HG03378 (cell line): Measurements from ENCODE around the gene COPZ2.
"Not testable (repeated sequence)": the region's sequence is repeated elsewhere in the genome, so short reads cannot be mapped to it uniquely, and the experiment has no call there.

ENCODE experiments used
- ATAC-seq: cut with Tn5 transposase; IDR thresholded peaks from one replicate; pipeline ENCODE4 v1.9.1; 2021; ENCODE audit warnings: mild to moderate bottlenecking, moderate library complexity; ENCODE audit not compliant: unreplicated experiment

COPZ2 gene

DNA sequence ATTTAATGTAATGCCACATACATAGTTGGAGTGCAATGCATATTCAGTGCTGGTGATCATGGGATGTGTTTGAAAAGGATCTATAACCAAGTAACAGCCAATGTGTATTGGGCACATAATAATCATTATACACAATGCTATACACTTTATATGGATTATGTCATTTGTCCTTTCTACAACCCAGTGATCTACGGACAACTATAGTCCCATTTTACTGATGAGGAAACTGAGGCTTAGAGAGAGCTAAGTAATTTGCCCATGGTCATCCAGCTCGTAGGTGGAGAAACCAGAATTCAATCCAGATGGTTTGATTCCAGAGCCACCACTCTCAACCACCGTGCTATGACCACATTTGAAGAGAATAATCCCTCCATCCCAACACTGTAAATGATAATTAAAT lies 27.4 kb downstream of the COPZ2 start:
- ATAC-seq = no peak

DNA sequence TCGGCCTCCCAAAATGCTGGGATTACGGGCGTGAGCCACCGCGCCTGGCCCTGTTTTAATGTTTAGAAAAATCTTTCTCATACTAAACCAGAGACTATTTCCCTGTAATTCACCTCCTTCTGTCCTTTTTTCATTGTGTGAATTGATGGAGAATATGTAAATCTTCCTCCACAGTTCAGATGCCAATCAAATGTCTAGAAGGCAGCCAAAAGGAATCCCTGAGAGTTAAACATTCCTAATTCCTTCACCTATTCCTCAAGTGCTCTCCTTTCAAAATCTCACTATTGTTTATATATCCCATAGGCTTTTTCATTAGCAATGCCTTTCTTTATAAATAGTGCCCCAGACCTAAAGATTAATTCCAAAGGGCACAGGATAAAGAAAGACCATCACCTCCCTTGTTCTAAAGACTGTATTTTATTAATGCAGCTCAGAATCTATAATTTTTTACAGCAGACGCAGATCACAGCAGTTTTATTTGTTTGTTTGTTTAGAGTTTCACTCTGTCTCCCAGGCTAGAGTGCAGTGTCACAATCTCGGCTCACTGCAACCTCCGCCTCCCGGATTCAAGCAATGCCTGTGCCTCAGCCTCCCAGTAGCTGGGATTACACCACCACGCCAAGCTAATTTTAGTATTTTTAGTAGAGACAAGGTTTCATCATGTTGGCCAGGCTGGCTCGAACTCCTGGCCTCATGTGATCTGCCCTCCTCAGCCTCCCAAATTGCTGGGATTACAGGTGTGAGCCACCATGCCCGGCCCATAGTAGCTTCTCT lies 30.5 kb downstream of the COPZ2 start:
- ATAC-seq = no peak

GRCh38 chr17:48004983-48005382 lies 32.6 kb downstream of the COPZ2 start:
- no peak for ATAC-seq

- no peak for ATAC-seq
Observed at GRCh38 chr17:48003417-48004151, 34.0 kb downstream of the COPZ2 start.

- no peak for ATAC-seq
Observed at GRCh38 chr17:48002916-48003416, 34.6 kb downstream of the COPZ2 start.

- no peak for ATAC-seq
Observed at GRCh38 chr17:48002266-48002915, 35.2 kb downstream of the COPZ2 start.

- not testable (repeated sequence) for ATAC-seq
Observed at GRCh38 chr17:48001657-48002056, 35.9 kb downstream of the COPZ2 start.

- no peak for ATAC-seq
Observed at GRCh38 chr17:48001197-48001596, 36.4 kb downstream of the COPZ2 start.

DNA sequence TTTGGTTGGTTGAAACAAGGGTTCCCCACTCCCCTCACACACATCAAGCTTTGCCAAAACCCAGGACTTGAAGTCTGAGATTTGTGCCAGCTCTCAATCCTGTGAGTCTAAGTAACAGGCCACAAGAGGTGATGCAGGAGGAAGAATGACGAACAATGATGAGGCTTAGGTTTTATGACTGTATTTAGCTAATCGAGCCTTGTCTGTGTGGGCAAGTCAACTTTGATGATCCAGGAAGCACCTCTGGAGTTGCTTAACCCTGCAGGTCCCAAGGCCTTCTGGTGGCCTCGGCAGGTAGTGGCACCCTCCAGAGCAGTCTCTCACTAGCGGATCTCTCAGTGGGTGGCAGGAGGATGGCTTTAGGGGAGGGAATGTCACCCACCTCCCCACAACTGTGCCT lies 38.0 kb downstream of the COPZ2 start:
- no peak for ATAC-seq

GRCh38 chr17:47998044-47998443 lies 39.6 kb downstream of the COPZ2 start:
- no peak for ATAC-seq

- ATAC-seq = no peak
Observed at GRCh38 chr17:47997586-47997985, 40.0 kb downstream of the COPZ2 start.

- ATAC-seq = no peak
Observed at GRCh38 chr17:47996201-47996600, 41.4 kb downstream of the COPZ2 start.

- no peak for ATAC-seq
Observed at GRCh38 chr17:47995241-47995935, 42.2 kb downstream of the COPZ2 start.

- ATAC-seq = no peak
Observed at GRCh38 chr17:47994724-47995123, 42.9 kb downstream of the COPZ2 start.

- no peak for ATAC-seq
Observed at GRCh38 chr17:47993964-47994363, 43.6 kb downstream of the COPZ2 start.

DNA sequence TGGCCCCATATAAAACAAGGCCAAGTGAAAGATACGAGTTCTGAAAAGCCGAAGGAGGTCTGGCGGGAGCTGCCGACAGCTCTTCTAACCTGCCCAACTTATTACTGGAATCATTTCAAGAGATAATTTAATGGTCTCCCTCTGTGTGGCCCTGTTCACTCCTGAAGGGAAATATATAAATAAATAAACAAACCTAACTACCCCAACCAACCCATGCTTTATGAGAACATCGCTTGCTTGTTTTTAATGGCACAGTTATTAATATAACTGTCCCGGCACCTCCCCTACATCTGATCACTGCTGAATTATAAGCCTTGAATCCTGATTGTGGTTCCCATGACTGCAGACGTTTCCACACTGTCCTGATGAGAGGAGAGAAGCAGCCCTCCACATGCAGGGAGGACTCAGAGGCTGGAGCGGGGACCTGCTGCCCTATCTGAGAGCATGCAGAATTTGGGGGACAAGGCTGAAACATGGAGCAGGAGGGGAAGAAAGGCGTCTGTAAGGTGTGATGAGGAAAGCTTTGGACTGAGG lies 44.5 kb downstream of the COPZ2 start:
- no peak for ATAC-seq

GRCh38 chr17:47992216-47992615 lies 45.4 kb downstream of the COPZ2 start:
- no peak for ATAC-seq

- ATAC-seq = no peak
Observed at GRCh38 chr17:47990962-47991731, 46.5 kb downstream of the COPZ2 start.

GRCh38 chr17:47989700-47990099 lies 47.9 kb downstream of the COPZ2 start:
- ATAC-seq = no peak

GRCh38 chr17:47989159-47989558 lies 48.4 kb downstream of the COPZ2 start:
- no peak for ATAC-seq
